Measurements from ENCODE around the gene TAL1. TPM values are rescaled to one million over a fixed set of nuclear protein-coding genes. Genes with fewer than 3 reads are reported as not detected.

The TAL1 gene
- total RNA-seq, 1 donor from 2014 or later = not detected

DNA sequence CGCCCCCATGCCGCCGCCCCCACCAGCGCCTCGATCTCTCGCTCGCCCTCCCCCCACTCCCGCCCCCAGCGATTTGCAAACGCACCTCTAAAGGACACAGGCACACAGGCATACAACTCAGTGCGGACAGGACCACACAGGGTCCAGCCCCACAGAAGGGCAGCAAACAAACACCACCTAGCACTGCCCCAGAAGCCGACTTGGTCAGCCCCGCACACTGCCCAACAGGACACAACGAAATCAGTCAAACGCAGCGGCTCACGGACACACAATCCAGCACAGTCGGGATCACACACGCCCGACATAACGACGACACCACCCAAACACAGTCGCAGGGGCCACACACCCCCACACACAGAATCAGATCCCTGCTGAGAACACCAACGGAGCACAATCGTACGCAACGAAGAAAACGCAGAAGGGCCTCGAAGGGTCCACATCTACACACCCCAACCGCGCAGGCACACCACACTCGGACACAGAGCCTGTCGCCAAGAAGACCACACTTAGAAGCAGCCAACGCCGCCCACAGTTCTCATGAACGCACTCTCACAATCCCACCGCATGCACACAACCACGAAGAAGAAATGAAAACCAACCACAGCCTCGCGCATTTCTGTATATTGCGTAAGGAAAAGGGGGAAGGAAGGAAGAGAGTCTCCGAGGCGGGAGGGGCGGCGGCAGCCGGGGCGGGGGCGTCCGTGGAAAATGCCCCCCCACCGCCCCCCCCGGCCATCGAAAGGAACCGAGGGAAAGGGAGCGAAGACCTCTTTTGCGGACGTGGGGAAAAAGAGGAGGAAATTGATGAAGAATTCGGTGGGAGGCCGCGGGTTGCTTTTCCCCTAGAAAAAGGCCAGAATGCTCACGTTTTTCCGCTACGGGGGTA lies 481 bp downstream of the TAL1 start:
- peaks cover 5% of the 10 kb centered on the region for H3K9me3 Mint-ChIP-seq
- Histone ChIP-seq H3K79me2 (ENCODE audit: low read depth) (no peaks in the 10 kb centered on the region), H3K9me3 (ENCODE audit: low read depth) (no peaks in the 10 kb centered on the region), H3K4me1 (peaks cover 39% of the 10 kb centered on the region), H3K36me3 (no peaks in the 10 kb centered on the region), H3K27me3 (peaks cover 100% of the 10 kb centered on the region), H3F3A (ENCODE audit: low read depth) (peaks cover 22% of the 10 kb centered on the region), H2AFZ (replicated peaks) (no peak overlapping the region), H3K4me3 (peak overlapping the region; percentile 38), H4K20me1 (ENCODE audit: low read depth) (peaks cover 67% of the 10 kb centered on the region), H3K27ac (no peak overlapping the region), H3K4me2 (peak overlapping the region; percentile 82), H3K9ac (no peak overlapping the region)
- TF ChIP-seq, protein P1, sequence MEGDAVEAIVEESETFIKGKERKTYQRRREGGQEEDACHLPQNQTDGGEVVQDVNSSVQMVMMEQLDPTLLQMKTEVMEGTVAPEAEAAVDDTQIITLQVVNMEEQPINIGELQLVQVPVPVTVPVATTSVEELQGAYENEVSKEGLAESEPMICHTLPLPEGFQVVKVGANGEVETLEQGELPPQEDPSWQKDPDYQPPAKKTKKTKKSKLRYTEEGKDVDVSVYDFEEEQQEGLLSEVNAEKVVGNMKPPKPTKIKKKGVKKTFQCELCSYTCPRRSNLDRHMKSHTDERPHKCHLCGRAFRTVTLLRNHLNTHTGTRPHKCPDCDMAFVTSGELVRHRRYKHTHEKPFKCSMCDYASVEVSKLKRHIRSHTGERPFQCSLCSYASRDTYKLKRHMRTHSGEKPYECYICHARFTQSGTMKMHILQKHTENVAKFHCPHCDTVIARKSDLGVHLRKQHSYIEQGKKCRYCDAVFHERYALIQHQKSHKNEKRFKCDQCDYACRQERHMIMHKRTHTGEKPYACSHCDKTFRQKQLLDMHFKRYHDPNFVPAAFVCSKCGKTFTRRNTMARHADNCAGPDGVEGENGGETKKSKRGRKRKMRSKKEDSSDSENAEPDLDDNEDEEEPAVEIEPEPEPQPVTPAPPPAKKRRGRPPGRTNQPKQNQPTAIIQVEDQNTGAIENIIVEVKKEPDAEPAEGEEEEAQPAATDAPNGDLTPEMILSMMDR (IDR thresholded peaks at IDR 0.05) = no peak
- TF ChIP-seq EZH2phosphoT487 (IDR thresholded peaks at IDR 0.05) (peak; percentile 85), EZH2 (IDR thresholded peaks at IDR 0.05) (peak; percentile 86)
- DNase-seq (ENCODE audit: low spot score) = peak; percentile 66
- peak overlapping the region; percentile 76 for H3K4me3 Mint-ChIP-seq
- peaks cover 86% of the 10 kb centered on the region for H3K27me3 Mint-ChIP-seq (ENCODE audit: insufficient read depth, low read depth)
- peaks cover 2% of the 10 kb centered on the region for H3K36me3 Mint-ChIP-seq
- no peak overlapping the region for H3K27ac Mint-ChIP-seq
- H3K4me1 Mint-ChIP-seq = peaks cover 24% of the 10 kb centered on the region

DNA sequence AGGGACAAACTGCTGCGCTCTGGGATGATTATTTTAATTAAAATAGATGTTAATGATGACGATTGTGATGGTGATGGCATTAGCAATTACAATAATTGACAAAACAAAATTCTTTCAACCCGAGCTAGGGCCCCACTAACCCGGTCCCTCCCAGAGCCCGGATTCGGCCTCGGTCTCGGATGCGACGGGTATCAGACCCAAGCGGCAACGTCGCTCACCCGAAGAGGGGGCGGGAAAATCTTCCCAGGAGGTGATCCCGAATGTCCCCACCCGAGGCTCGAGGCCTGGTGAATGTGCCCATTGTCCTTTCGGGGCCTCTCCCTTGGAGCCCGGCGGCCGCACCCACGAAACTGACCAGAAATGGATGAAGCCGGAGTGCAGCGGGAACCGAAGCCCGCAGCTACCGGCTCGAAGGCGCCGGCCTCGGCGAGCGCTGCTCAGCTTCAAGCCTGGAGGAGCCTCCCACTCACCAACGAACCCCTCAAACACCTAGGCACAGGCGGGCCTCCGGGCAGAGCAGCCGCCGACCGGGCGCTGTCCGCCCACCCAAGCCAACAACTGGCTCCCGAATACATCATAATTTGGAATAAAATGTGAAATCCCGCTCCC lies 1.2 kb downstream of the TAL1 start:
- peak; percentile 69 for DNase-seq (ENCODE audit: low spot score)
- no peak overlapping the region for H3K9ac ChIP-seq

DNA sequence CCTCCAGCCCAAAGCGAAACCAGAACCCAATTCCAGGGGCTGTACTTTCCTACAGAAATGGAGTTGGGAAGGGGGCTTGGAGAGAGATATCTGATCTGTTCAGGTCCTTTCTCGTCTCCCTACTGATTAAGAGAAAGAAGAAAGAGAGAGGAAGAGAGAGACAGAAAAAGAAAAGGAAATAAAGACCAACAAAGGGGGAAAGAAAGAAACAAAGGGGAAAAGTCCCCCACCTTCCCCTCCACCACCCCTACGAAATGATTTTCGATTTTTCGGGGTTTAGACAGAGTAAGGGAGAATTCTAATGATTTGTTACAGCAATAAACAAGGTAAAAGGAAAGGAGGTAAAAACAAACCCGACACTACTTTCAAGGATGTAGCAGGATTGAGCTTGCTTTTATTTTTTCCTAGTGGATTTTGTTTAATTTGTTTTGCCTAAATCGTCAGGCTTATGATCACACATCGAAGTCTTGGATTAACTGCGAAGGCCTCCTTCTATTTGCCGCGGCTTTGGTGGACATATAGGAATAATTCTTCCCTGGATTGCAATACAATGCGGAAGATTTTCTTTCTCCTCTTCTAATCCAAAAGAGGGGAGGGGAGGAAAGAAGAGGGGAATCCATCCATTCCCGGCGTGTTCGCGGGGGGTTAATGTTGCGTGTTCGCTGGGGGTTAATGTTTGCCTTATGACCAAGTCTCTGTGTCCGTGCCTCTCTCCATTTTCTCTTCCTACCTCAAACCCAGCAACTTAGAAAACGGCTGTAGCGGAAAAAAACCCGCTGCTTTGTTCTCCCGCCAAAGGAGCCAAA lies 1.9 kb downstream of the TAL1 start:
- Mint-ChIP-seq H3K4me1 (peaks cover 31% of the 10 kb centered on the region), H3K36me3 (peaks cover 2% of the 10 kb centered on the region), H3K9me3 (peaks cover 5% of the 10 kb centered on the region), H3K27ac (no peak overlapping the region), H3K27me3 (ENCODE audit: insufficient read depth, low read depth) (peaks cover 87% of the 10 kb centered on the region), H3K4me3 (peak overlapping the region; percentile 57)
- peaks cover 100% of the 10 kb centered on the region for H3K27me3 ChIP-seq
- H3K9me3 ChIP-seq (ENCODE audit: low read depth) = no peaks in the 10 kb centered on the region
- H3K36me3 ChIP-seq = no peaks in the 10 kb centered on the region
- peak; percentile 82 for TF ChIP-seq EZH2phosphoT487 (IDR thresholded peaks at IDR 0.05)
- TF ChIP-seq EZH2 (IDR thresholded peaks at IDR 0.05) = peak; percentile 80
- TF ChIP-seq, protein P1 (IDR thresholded peaks at IDR 0.05) = no peak
- no peaks in the 10 kb centered on the region for H3K79me2 ChIP-seq (ENCODE audit: low read depth)
- peaks cover 68% of the 10 kb centered on the region for H4K20me1 ChIP-seq (ENCODE audit: low read depth)
- no peak overlapping the region for H3K9ac ChIP-seq
- H3K4me3 ChIP-seq = no peak overlapping the region
- H3K4me1 ChIP-seq = peaks cover 37% of the 10 kb centered on the region
- H3F3A ChIP-seq (ENCODE audit: low read depth) = peaks cover 22% of the 10 kb centered on the region
- no peak overlapping the region for H3K27ac ChIP-seq
- peak; percentile 29 for DNase-seq (ENCODE audit: low spot score)
- H3K4me2 ChIP-seq = peak overlapping the region; percentile 65
- H2AFZ ChIP-seq (replicated peaks) = no peak overlapping the region

More for the DNA sequence above, 1.2 kb downstream of the TAL1 start:
- Mint-ChIP-seq H3K9me3 (peaks cover 5% of the 10 kb centered on the region), H3K27me3 (ENCODE audit: insufficient read depth, low read depth) (peaks cover 88% of the 10 kb centered on the region), H3K4me1 (peaks cover 30% of the 10 kb centered on the region), H3K4me3 (no peak overlapping the region), H3K27ac (no peak overlapping the region), H3K36me3 (peaks cover 2% of the 10 kb centered on the region)
- Histone ChIP-seq H3K4me1 (peaks cover 39% of the 10 kb centered on the region), H3K79me2 (ENCODE audit: low read depth) (no peaks in the 10 kb centered on the region), H4K20me1 (ENCODE audit: low read depth) (peaks cover 74% of the 10 kb centered on the region), H3K27ac (no peak overlapping the region), H3K4me3 (no peak overlapping the region), H2AFZ (replicated peaks) (no peak overlapping the region), H3K36me3 (no peaks in the 10 kb centered on the region), H3F3A (ENCODE audit: low read depth) (peaks cover 22% of the 10 kb centered on the region), H3K4me2 (peak overlapping the region; percentile 45), H3K27me3 (peaks cover 100% of the 10 kb centered on the region), H3K9me3 (ENCODE audit: low read depth) (no peaks in the 10 kb centered on the region)
- TF ChIP-seq, protein P1 (IDR thresholded peaks at IDR 0.05) = no peak
- TF ChIP-seq EZH2 (IDR thresholded peaks at IDR 0.05) (peak; percentile 94), EZH2phosphoT487 (IDR thresholded peaks at IDR 0.05) (peak; percentile 89)
